ENCODE measurements around the gene SLC10A1.

Gene SLC10A1

DNA sequence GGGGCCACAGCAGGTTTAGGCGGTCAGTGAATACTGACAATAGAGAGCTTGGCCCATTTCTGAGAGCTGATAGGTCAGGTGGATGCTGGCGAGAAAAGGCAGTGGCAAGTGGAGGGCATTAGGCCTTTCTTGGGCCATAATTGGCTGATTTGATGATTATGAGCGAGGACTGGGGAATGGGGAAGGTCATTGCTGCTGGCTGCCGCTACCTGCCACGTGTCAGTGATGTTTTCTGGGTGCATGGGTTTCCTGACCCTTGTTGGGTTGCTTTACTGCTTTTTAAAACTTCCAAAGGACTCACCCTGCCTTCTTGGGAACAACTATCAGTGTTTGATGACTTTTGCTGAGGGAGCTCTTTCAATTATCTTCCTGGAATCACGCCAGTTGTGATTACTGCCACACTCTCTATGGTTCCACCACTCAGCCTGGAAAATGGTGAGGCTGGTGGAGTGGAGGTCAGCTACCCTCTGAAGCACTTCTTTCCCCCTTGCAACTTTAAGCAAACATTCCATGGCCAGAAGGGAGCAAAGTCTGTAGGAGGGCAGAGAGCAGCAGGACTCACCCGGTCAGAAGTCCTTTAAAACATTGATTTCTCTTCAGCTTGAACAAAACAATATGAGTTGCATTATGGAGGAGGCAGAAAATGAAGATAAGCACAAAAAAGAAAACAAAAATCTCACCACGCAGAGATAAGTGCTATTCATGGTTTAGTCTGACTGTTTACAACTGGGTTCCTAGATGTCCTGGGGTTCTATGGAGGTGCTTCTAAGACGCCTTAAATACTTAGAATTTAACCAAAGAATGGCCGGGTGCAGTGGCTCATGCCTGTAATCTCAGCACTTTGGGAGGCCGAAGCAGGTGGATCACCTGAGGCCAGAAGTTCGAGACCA, 12.1 kb upstream of the SLC10A1 start:
- DNase-seq (ENCODE audit: low spot score): no peak

DNA sequence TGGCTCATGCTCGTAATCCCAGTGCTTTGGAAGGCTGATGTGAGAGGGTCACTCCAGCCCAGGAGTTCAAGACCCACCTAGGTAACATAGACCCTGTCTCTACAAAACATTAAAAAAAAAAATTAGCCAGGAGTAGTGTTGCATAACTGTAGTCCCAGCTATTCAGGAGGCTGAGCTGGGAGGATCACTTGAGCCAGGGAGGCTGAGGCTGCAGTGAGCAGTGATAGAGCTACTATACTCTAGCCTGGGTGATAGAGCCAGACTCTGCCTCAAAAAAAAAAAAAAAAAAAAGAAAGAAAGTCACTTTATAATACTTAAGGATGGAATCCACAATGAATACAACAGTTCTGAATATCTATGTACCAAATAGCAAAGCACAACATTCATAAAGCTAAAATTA, 10.2 kb upstream of the SLC10A1 start:
- DNase-seq (ENCODE audit: low spot score): no peak

DNA sequence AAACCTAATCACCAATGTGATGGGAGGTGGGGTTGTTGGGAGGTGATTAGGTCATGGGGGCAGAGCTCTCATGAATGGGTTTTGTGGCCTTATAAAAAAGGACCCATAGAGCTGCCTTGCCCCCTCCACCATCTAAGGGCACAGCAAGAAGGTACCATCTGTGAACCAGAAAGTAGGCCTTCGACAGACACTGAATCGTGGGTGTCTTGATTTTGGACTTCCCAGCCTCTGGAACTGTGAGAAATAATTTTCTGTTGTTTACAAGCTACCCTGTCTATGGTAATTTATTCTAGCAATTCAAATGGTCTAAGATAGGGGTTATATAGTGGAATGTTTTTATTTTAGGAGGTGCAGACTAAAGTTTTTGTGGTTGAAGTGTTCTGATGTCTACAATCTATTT, 7.9 kb upstream of the SLC10A1 start:
- DNase-seq (ENCODE audit: low spot score): no peak

DNA sequence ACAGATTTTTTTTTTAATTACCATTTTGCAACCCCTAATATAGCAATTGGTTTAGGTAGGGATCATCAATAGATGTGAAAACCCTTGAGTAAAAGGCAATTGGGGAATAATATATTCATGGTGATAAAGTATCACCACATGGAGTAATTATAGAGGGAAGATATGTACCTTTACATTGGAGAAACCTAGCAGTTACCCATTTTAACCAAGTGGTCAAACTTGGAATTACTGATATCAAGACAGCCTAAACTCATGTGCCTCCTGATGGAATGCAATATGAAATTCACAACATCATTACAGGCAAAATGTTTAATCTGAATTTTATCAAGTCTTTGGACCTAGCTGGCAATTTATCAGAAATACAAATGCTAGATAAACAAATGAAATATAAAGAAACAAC, 6.7 kb upstream of the SLC10A1 start:
- DNase-seq (ENCODE audit: low spot score): no peak

DNA sequence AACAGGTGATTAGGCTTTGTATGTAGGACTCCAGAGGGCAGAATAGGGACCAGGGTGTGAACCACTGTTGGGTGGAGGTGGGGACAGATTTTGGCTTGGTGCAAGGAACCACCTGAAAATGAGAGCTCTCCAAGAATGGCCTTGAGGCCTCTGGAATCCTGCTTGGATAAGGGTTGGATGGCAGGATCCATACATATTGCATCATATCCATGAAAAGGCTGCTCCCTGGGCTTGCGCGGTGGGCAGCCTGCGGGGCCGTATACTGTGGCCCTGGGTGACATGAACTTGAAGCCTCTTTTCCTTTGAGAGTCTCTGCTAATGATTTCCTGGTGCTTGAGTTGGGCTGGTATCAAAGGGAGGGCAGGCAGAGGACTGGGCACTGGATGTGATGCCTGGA, 1.3 kb upstream of the SLC10A1 start:
- no peak for DNase-seq (ENCODE audit: low spot score)

DNA sequence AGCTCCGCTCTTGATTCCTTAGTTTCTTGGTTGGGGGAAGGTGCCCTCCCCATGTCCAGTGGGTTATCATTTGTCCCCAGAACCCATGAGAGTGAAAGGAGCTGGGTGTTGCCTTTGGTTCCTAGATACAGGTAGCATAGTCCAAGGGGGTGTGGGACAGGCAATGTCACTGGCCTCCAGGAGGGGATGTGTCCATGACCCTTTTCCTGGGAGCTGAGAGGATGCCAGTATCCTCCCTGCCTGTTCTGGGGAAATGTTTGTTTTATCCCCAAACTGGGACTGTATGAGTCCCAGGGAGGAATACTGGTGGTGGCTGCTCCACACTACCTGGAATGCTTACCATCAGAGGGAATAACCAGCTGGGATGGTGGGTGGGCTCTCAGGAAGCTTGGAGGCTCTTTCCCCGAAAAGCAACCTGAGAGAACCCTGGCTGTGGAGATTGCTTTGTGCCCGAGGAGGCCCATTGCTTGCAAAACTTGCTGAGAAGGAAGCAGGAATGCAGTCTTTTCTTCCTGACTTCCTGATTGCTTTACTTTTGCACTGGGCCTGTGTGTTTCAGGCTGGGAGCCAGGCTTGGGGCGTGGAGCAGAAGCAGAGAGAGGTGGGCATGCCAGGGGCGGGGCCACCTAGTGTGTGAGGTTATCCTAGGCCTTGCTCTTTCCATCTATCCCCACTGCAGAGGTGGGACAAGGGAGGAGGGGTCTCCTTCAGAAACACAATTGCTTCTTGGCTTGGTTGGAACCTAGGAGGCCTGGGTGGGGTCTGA, 715 bp upstream of the SLC10A1 start:
- no peak for DNase-seq (ENCODE audit: low spot score)

DNA sequence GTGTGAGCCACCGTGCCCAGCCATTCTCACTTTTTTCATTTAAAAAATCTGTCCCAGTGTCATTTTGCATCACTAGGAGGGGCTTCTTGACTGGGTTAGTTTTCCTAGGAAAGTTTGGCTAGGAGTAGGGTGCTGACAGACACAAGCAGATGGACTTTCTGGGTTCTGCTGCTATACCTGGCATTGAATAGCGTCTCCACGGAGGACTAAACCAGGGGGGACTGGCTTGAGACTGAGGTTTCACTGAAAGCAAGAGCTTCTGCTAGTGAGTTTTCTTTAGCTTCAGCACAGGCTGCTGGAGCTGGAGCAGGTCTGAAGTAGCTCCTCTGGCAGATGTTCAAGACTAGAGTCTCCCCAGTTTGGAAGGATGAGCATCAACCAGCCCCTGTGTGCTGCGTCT, 1.4 kb downstream of the SLC10A1 start:
- no peak for DNase-seq (ENCODE audit: low spot score)

DNA sequence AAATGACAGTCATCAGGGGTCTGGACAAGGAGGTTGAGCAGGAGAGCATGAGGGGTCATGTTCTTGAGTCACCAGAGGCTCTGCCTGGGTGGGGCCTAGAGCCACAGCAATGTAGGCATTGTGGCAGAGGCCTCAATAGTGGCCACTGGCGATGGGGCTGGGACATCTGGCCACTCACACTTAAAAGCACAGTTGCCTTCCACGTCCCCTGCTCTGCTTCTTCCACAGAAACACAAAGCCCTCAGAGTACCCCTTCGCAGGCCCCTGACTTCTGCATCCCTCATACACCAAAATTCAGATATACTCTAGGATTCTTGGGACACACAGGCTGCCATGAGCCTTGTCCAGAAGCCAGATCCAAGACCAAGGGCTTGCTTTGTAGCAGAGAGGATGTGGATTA, 2.2 kb downstream of the SLC10A1 start:
- DNase-seq (ENCODE audit: low spot score): no peak

DNA sequence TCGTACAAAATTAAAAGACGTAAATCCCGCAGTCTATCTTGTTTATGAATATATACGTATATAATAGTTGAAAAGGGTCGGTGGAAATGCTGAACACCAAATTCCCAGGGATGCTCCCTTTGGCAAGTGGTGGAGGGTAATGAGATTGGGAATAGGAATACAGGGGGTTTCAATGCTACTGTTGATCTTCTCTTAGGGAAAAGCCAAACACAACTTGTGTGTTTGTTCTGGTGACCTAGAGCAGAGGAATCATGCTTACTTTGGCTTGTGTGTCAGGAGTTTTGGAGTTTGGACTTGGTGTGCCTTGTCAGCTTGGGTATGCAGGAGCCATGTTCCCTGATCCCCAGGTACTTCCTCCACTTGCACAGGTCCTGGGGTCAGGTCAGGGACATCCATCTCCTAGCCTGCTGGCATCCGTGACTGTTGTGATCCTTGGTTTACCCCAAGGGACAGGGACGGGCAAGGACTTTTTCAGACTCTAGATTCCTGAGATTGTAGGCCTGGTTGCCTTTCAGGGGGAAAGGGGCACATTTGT, 4.1 kb downstream of the SLC10A1 start:
- no peak for DNase-seq (ENCODE audit: low spot score)

DNA sequence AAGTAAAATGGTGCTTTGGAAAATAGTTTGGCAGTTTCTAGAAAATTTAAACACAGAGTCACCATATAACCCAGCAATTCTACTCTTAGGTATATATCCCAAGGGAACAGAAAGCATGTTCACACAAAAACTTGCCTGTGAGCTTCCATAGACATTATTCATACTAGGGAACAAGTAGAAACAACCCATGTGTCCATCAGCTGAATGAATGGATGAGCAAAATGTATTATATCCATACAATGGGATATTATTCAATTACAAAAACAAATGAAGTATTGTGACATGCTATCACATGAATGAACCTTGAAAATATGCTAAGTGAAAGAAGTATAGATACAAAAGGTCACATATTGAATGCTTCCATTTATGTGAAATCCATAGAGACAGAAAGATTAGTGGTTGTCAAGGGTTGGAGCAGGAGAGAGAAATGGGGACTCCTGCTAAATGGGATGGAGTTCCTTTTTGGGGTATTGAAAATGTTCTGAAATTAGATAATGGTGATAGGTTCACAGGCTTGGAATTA, 7.9 kb downstream of the SLC10A1 start:
- DNase-seq (ENCODE audit: low spot score): no peak

DNA sequence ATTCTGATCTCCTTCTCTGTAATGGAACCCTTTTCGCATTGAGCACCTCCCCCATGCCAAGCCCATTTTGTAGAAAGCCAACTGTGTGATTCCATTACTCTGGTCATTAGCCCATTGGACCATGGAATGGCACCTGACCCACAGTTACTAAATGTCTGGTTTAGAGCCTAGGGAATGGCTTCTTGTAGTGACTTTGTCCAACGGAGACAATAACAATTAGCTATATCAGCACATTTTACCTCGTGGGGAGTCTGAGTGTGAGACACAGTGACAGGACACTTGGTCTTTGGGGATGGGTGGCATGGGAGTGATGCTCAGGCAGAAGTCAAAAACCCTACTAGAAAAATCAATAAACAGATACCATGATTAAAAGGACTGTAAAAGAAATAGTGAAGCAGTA, 10.4 kb downstream of the SLC10A1 start:
- no peak for DNase-seq (ENCODE audit: low spot score)

DNA sequence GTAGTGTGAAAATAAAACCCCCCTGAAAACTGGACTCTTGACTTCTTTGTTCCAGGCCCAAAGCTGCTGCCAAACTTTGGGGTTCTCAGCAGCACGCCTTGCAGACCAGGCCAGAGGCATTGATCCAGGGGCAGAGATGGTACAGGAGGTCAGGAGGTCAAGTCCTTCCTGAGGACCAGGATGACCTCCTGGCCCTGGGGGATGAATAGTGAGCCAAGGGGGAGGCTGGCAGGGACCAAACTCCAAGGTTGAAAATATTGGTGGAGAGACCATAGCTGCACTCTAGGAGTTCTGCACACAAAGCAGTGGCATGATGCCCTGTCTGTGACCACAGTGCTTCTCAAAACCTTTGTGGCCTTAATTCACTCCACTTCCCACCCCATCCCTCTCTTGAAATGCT, 12.1 kb downstream of the SLC10A1 start:
- DNase-seq (ENCODE audit: low spot score): no peak

DNA sequence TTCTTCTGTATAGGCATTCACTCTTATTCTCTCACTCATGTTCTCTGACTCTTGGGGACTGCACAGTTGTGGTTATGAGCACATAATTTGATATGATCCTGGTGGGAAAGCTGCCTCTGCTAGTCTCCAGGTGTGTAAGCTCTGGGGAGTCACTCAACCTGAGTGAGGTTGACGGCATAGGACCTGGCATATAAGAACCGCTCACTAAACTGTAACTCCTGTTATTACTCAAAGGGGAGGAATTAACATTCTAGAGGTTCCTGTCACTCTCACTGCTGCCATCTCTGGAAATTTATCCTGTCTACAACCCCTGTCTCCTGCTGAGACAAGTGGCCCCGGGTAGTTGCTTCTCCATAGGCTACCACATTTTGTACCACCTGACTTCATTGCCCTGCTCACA, 16.1 kb downstream of the SLC10A1 start:
- no peak for DNase-seq (ENCODE audit: low spot score)

DNA sequence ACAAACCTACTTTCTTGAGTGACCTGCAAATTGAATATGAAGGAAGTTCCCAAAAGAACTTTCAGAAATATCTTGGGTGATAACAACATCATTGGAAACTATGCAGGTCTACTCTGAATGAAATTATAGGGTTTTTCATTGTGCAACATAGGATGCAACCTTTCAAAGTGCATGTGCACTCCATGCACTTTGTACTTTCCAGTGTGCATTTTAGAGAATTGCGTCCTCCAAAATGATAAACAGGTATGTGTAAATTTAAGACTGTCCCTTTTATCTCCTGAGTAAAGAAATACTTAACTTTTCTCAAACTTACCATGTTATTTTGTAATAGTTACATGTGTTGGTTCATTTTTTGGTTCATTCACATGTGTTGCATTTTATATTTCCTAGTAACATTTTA, 16.9 kb downstream of the SLC10A1 start:
- DNase-seq (ENCODE audit: low spot score): no peak

DNA sequence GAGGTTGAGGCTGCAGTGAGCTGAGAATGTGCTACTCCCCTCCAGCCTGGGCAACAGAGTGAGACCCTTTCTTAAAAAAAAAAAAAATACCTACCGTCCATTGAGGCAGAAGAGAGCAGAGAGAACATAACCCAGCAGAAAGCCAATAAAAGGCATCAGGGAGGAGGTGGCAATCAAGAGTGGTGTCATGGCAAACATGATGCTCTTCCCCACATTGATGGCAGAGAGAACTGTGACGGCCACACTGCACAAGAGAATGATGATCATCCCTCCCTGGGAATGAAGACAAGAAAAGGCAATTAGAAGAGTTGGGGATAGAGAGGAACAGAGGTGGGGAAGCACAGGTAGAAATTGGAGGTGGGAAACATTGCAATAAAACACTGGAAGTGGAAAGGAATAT, 18.0 kb downstream of the SLC10A1 start:
- DNase-seq (ENCODE audit: low spot score): no peak

DNA sequence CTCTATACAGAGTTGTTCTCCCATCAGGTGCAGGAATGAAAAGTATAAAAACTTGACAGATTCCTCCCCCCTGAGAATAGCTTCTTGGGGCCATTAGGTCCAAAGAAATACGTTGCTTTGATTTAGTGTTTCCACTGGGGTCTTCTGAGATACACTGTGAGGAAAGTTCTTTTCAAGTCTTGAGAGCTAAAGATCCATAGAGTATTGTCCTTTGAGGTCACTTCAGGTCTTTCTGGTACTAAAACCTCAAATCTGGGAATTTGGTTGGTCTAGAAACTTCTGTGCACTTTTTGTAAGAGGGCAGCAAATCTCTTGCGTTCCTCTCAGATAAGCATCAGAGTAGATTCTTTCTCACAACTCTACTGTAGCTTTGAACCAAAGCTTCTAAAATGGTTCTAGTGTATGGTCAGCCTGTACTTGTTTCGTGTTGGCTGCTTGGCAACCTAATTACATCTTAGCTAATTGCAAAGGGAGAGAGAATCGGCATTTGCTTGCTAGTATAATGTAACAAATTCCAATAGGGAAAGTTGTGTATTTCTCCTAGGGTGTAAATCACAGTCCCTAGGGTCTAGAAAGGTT, 20.1 kb downstream of the SLC10A1 start:
- no peak for DNase-seq (ENCODE audit: low spot score)

DNA sequence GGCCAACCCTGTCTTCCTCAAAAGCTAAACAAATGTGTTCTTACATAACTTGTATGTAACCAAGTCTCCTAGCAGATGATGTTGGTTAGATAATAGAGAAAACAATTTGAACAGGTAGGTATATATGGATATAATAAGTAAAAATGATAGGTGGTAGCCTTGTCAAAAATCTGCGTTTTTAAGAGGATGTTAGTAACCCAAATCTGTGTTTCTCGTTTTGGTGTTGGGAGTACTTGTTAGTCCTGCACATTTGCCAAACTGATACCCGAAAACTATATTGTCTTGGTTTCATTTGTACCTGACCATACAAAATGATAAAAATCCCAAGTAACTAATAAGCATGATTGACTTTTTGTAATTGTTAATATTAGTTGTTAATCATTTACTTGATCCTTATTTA, 22.0 kb downstream of the SLC10A1 start:
- DNase-seq (ENCODE audit: low spot score): no peak

DNA sequence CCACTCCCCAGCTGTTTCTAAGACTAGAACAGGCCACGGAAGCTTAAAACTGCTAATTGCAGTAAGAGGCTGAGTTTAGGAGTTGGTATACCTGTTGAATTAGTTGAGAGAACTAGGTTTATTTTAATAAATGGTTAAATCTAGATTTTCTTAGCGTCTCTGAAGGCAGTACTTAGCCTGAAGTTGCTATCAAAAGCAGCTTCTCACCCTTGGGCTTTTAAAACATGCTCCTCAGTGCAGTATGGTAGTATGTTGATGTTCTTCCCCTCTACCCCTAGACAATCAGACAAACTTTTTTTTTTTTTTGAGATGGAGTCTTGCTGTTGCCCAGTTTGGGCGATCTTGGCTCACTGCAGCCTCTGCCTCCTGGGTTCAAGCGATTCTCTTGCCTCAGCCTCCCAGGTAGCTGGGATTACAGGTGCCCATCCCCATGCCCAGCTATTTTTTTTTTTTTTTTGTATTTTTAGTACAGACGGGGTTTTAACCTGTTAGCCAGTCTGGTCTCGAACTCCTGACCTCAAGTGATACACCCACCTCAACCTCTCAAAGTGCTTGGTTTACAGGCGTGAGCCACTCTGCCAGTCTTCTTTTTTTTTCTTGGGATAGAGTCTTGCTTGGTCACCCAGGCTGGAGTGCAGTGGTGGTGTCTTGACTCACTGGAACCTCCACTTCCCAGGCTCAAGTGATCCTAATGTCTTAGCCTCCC, 23.3 kb downstream of the SLC10A1 start:
- no peak for DNase-seq (ENCODE audit: low spot score)

DNA sequence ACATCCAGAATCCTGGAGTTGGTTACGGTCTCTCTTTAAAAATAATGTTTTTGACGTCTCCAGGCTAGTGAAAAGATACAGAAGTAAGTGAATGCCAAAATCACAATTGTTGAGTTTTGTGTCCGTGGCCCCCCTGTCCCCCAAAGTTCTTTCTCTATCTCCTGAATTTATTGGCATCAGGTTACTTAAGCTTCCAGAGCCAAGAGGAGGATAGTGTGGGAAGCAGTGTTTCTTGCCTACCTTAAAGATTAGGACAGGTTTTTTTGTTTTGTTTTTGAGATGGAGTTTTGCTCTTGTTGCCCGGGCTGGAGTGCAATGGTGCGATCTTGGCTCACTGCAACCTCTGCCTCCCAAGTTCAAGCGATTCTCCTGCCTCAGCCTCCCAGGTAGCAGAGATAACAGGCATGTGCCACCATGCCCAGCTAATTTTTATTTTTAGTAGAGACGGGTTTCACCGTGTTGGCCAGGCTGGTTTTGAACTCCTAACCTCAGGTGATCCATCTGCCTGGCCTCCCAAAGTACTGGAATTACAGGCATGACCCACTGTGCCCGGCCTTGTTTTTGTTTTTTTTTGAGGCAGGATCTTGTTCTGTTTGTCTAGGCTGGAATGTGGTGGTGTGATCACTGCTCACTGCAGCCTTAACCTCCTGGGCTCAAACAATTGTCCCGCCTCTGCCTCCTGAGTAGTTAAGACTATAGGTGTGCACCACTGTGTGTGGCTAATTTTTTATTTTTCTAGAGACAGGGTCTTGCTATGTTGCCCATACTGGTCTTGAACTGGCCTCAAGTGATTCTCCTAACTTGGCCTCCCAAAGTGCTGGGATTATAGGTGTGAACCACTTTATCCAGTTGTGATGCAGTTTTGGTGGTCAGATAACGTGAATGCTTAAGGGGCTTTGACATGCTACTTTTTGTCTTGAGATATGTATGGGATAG, 24.7 kb downstream of the SLC10A1 start:
- no peak for DNase-seq (ENCODE audit: low spot score)

DNA sequence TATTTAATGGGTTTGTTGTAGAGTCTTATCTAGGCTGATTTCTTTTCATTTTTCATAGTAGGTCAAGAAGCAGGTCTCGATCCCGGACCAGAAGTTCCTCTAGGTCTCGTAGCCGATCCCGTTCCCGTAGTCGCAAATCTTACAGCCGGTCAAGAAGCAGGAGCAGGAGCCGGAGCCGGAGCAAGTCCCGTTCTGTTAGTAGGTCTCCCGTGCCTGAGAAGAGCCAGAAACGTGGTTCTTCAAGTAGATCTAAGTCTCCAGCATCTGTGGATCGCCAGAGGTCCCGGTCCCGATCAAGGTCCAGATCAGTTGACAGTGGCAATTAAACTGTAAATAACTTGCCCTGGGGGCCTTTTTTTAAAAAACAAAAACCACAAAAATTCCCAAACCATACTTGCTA, 25.9 kb downstream of the SLC10A1 start:
- DNase-seq (ENCODE audit: low spot score): no peak

DNA sequence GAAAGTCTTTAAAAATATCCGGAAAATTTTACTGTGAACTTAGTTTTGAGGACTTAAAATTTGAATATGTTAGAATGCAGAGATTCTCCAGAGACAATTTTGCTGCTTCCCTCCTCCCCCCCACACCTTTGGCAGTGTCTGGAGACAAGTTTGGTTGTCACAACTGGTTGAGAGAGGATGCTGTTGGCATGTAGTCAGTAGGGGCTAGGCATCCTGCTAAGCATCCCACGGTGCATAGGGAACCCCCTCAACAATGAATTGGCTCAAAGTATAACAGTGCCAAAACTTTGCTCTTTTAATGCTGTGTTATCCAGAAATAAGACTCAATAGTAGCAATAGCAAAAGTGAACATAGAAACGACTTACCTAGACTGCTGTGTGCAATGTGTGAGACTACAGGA, 26.5 kb downstream of the SLC10A1 start:
- no peak for DNase-seq (ENCODE audit: low spot score)
